ENCODE results near the gene APOH.

GRCh38 chr17:66207936-66208335 lies 21.3 kb downstream of the APOH start:
- TF ChIP-seq CTCF (IDR thresholded peaks at IDR 0.05) (no peak), EZH2 (IDR thresholded peaks at IDR 0.05) (no peak)
